HG02642 (cell line): Measurements from ENCODE around the gene GDI2.
"Not testable (repeated sequence)": the region's sequence is repeated elsewhere in the genome, so short reads cannot be mapped to it uniquely, and the experiment has no call there.

ENCODE experiments used
- ATAC-seq: cut with Tn5 transposase; IDR thresholded peaks from one replicate; pipeline ENCODE4 v1.9.1; 2021; ENCODE audit warnings: mild to moderate bottlenecking; ENCODE audit not compliant: unreplicated experiment, poor library complexity

The GDI2 gene

DNA sequence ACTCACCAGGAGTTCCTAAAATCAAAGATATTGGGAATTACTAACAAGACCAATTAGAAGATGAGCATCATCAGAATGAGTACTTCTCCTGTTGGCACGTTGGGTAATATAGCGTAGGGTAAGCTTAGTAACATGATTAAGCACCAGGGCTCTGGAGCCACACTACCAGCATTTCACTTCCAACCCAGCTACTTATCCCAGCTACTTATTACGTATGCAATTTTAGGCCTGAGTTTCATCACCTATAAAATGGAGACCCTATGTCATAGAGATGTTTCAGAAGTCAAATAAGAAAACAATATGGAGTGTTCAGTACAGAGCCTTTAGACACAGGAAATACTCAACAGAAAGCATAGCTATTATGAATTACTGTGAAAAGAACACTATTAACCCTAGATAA, 19.0 kb downstream of the GDI2 start:
- ATAC-seq = no peak

GRCh38 chr10:5789626-5790025, 23.6 kb downstream of the GDI2 start:
- ATAC-seq = no peak

GRCh38 chr10:5788969-5789368, 24.3 kb downstream of the GDI2 start:
- ATAC-seq = no peak

DNA sequence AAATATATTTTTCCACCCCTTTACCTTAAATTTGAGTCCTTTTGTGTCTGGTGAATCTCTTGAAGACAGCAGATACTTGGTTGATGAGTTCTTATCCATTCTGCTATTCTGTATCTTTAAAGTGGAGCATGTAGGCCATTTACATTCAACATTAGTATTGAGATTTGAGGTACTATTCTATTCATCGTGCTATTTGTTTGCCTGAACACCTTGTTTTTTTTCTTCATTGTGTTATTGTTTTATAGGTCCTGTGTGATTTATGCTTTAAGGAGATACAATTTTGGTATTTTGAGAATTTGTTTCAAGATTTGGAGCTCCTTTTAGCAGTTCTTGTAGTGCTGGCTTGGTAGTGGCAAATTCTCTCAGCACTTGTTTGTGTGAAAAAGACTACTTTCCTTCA, 29.9 kb downstream of the GDI2 start:
- ATAC-seq = no peak

DNA sequence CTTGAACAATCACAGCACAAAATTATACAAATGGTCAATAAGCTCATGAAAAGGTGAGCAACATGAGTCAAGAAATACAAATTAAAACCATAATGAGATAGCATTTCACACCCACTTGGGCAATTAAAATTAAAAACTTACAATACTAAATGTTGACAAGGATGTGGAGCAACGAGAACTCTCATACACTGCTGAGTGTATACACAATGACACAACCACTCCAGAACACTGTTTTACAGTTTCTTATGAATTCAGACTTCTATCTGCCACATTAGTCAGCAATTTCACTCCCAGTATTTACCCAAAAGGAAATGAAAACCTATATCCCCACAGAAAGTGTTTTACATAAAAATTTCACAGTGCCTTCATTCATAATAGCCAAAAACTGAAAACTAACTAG, 31.1 kb downstream of the GDI2 start:
- ATAC-seq = no peak

- no peak for ATAC-seq
These were observed 33.5 kb downstream of the GDI2 start for GRCh38 chr10:5779730-5780129.

- ATAC-seq = not testable (repeated sequence)
These were observed 35.5 kb downstream of the GDI2 start for GRCh38 chr10:5777758-5778157.

DNA sequence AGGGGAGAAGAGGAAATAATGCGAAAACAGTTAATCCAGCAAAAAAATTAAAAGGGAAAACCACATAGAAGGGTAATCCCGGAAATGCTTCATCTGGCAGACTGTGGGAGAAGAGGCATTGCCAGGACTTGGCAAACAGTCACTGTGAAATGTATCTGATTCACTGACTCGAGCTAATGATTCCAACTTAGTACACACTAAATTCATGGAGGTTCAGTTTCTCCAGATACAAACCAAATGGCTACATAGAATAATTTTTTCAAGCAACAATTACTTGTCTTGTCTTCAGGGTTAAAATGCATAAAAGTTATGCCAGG, 36.4 kb downstream of the GDI2 start:
- no peak for ATAC-seq

DNA sequence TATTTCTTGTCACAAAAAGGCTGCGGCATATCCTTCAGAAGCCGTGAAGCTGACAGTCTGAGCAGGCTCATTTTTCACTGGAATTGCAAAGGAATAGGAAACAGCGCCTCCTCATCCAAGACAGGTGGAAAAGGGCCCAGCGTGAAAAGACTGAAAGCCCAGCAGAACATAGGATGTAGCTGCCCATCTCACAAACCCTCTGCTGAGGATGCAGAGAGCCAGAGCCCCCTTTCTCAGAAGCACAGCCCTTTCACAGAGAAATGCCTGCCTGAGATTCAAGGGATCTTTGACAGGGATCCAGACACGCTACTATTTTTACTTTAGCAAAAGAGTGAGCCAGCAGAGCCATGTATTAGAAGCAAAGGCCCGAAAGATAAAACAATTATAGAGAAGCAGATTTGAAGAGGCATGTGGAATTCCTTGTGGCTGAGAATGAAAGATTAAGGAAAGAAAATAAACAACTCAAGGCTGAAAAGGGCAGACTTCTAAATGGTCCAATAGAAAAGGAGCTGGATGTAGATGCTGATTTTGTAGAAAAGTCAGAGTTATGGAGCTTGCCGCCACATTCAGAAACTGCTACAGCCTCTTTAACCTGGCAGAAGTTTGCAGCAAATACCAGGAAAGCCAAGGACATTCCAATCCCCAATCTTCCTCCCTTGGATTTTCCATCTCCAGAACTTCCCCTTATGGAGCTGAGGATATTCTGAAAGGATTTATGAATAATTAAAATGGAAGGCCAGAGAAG, 36.9 kb downstream of the GDI2 start:
- ATAC-seq = no peak

DNA sequence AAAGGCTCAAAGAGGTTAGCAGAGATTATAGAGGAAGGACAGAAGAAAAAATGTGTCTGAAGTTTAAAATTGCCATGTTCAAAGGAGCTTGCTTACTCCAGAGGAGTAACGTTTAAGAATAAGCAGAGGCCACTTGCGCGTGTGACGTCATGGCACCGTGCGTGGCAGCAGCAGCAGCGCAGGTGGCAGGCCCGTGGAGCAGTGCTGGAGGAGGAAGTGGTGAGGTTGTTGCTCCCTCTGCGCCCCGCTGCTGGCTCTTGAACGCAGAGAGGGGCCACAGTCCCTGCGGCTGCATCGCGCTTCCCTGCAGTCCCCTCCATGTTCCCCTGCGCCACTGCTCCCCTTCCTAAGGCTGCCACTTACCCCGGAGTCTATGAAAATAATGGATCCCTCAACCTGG, 37.5 kb downstream of the GDI2 start:
- ATAC-seq = no peak

DNA sequence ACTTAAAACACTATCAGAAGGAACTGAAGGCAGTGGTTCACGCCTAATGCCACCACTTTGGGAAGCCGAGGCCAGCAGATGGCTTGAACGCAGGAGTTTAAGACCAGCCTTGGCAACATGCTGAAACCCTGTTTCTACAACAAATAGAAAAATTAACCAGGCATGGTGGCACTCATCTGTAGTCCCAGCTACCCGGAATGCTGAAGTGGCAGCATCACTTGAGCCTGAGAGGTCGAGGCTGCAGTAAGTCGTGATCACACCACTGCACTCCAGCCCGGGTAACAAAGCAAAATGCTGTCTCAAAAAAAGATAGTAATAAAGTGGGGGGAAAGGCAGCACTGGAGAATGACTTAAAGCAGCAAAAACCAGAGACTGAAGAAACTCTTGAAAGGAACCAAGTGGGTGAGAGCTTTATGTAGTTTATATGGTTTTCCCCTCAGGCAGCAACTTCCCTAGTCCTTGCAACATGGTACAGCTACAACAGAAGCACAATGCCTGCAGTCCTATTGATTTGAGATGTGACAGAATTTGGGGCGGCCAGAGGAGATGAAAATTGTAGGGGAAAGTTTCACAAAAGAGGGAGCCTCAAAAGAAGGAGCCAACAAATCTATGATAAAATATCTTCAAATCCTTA, 38.1 kb downstream of the GDI2 start:
- no peak for ATAC-seq

DNA sequence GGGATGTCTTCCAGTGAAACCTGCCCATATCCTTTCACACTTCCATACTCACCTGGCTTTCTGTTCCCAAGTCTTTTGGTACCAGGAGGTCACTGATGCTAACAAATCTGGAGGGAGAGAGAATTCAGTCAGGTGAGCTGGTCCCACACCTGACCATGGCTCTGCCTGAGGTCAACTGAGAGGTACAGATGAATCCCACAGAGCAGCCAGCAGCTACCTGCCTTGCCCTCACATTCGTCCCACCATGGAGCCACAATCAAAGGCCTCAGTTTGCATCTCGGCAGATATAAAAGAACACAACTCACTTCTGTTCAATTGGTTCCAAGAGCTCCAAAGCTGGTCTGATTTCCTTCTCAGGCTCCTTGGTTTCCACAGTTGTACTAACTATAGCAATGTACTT, 47.0 kb downstream of the GDI2 start:
- no peak for ATAC-seq

DNA sequence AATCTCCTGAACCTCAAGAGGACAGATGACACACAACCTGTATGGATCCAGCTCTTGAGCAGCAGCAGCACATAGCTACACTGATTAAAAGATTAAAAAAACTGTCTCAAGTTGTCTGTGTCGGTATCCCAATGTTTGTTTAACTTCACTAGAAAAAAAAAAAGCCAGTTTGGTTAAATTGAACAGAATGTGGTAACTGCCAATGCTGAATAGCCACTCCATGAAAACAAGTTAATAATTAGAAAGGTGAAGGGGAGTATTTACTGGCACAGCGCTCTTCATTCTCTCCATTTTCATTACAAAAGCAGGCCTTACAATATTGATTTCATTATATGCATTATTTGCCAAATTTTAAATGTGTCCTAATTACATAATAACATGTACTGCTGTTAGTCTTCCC, 47.6 kb downstream of the GDI2 start:
- ATAC-seq = no peak

DNA sequence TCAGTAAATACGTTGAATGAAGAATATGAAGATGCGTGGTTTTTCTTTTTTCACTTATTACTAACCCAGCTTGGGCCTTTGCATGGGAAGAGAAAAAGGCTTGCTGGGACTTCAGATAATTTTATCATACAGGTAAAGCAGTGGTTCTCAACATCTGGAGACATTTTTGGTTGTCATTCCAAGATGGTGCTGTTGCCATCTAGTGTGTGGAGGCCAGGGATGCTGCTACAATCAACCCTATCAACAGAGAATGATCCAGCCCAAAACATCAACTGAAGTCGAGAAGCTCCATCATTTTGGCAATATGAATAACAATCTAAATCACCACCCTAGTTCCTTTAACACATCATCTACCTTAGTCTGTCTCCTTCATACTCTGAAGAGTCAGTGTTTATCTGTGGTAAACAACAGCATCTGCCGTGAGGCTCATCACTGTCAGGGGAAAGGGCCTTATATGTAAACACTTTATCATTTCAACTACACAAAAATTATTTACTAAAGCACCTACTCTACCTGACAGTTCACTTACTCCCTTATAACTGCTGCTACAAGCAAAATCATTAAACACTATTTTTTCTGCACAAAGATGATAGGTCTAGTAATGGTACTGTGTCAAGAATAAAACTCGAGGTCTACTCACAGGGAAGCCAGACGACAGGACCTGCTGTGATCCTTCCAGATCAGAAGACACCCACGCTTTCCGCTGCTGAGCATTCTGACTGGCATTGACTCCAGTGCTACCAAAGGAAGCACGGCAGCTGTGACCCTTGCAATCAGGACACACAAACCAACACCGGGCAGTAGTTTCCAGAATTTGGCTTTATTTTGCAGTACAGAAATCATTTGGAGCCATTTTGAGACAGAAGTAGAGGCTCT, 48.6 kb downstream of the GDI2 start:
- ATAC-seq = no peak

DNA sequence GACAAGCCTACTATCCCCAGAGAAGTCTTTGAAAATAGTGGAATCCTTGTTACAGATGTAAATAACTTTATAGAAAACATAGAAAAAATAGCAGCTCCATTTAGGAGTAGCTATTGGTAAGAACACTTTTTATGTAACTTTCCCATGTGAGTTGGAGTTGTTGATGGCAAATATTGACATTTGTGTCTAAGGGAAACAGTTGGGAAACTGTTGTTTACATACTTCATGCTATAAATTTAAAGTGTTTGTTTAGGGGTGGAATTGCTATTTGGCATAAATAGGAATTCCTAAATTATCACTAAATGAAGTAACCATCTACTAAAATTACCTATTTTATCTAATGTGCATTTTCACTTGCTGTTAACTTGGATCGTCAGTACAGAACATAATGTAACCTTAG, 50.7 kb downstream of the GDI2 start:
- ATAC-seq = no peak

DNA sequence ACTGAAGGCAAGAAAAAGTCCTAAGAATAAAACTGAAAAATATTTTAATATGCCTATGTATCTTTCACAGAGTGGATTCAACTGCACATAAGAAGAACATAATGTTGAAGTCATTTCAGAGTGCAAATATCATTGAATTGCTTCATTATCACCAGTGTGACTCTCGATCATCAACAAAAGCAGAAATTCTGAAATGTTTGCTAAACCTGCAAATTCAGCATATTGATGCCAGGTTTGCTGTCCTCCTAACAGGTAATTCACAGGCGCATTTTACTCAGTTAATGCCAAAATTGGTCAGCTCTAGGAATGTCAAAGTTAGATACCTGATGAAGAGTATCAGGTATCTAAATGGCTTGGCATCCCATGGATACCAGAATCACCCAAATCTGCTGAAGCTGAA, 52.0 kb downstream of the GDI2 start:
- no peak for ATAC-seq

- ATAC-seq = no peak
These were observed 52.7 kb downstream of the GDI2 start for GRCh38 chr10:5760515-5760914.

DNA sequence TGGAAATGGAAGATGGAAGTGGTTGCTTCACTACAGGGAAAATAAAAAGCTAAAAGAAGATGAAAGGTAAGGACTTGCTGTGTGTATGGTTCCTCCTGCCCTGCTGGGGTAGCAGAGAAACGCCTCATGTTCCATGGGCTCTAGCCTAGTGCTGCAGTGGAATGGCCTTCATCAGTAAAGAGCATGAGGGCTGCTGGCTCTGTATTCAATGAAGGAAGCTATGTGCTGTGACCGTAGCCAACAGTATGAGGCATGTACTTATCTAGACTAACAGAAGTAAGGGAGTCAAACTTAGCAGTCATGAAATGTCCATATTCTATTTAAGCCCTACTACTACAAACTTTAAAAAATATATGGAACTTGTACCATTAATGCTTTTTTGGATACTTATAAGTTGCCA, 54.3 kb downstream of the GDI2 start:
- no peak for ATAC-seq

- no peak for ATAC-seq
These were observed 55.3 kb downstream of the GDI2 start for GRCh38 chr10:5757766-5758517.

- ATAC-seq = no peak
These were observed 60.8 kb downstream of the GDI2 start for GRCh38 chr10:5752301-5752871.
